ENCODE data around the gene LYPLA2. TPM values are rescaled to one million over a fixed set of nuclear protein-coding genes. Genes with fewer than 3 reads are reported as not detected.

Gene LYPLA2
- total and polyA plus RNA-seq, 2 of the 8 experiments (the other 6 are each of a cell fraction or from before 2014, with no cell fraction given), result 138 to 211 TPM

- DNase-seq (ENCODE audit: low read depth in 1 of 2, low spot score in 2 of 2) (no peak), FAIRE-seq (no peak)
- Histone ChIP-seq H3K56ac (replicated peaks; ENCODE audit: insufficient read length, low read depth, low read length) (no peak overlapping the region), H3K27me3 (replicated peaks in 1 of 4; ENCODE audit: control insufficient read depth in 3 of 4, extremely low read depth in 1 of 4, insufficient read depth in 3 of 4, low read length in 3 of 4) (no peaks in the 10 kb centered on the region), H2AFZ (ENCODE audit: low read length) (no peak overlapping the region), H2BK15ac (ENCODE audit: low read length) (no peak overlapping the region), H3K23ac (ENCODE audit: insufficient read length) (no peak overlapping the region), H3K23me2 (ENCODE audit: low read depth, low read length) (no peaks in the 10 kb centered on the region), H3K79me1 (ENCODE audit: low read depth, low read length) (peaks cover 3% of the 10 kb centered on the region; the same call in 1 of the 2 replicates), H3K4me2 (ENCODE audit: insufficient read depth in 1 of 2, low read depth in 2 of 2, low read length in 2 of 2) (no peak overlapping the region), H3K18ac (ENCODE audit: extremely low read depth, low read length) (no peak overlapping the region), H4K20me1 (replicated peaks in 1 of 2; ENCODE audit: control insufficient read depth in 1 of 2, insufficient read depth in 2 of 2, low read length in 2 of 2) (peaks cover 9 to 21% of the 10 kb centered on the region in 2 experiments), H3K79me2 (ENCODE audit: control insufficient read depth in 1 of 2, insufficient read depth in 2 of 2, low read length in 2 of 2) (peaks cover 3 to 26% of the 10 kb centered on the region in 2 experiments), H2BK20ac (ENCODE audit: low read length) (no peak overlapping the region), H3K4me1 (replicated peaks in 1 of 4; ENCODE audit: control insufficient read depth in 3 of 4, insufficient read depth in 4 of 4, low read length in 3 of 4) (no peaks in the 10 kb centered on the region), H2BK12ac (ENCODE audit: low read depth, low read length) (no peak overlapping the region), H2BK5ac (ENCODE audit: low read depth, low read length) (no peak overlapping the region), H3K4me3 (ENCODE audit: extremely low read depth in 1 of 4, insufficient read depth in 2 of 4, low read depth in 3 of 4, low read length in 4 of 4) (no peak overlapping the region), H4K5ac (ENCODE audit: insufficient read length, low read depth, low read length) (no peak overlapping the region), H2AK5ac (ENCODE audit: low read depth, low read length) (no peak overlapping the region), H3K4ac (replicated peaks; ENCODE audit: insufficient read length, low read depth, low read length) (no peak overlapping the region), H3K14ac (ENCODE audit: insufficient read length) (no peak overlapping the region), H4K91ac (replicated peaks; ENCODE audit: insufficient read length, low read length) (no peak overlapping the region), H2BK120ac (replicated peaks; ENCODE audit: low read depth, low read length) (no peak overlapping the region), H3K9me3 (ENCODE audit: insufficient read depth in 2 of 2, low read depth in 1 of 2, low read length in 1 of 2) (no peaks in the 10 kb centered on the region), H4K8ac (ENCODE audit: extremely low read depth, insufficient read depth, low read length) (no peak overlapping the region), H3K36me3 (ENCODE audit: control insufficient read depth in 2 of 4, insufficient read depth in 4 of 4, low read length in 3 of 4) (peaks cover 35 to 73% (median 64%) of the 10 kb centered on the region in 4 experiments), H3K9ac (replicated peaks in 1 of 4; ENCODE audit: extremely low read depth in 1 of 4, low read depth in 3 of 4, low read length in 3 of 4) (no peak overlapping the region), H3K27ac (ENCODE audit: low read depth, low read length) (no peak overlapping the region)
- ChIA-PET POLR2A (ENCODE audit: partially characterized antibody) (interaction anchor here (1.0 to 1.2 kb wide), 3 partner anchors 10 to 60 kb away, joined by 3 read pairs; partner anchors contain the start of gene RPL11), CTCF (ENCODE audit: partially characterized antibody) (interaction anchor here (0.7 to 1.4 kb wide), 8 partner anchors 8 to 227 kb away, joined by 3 to 5 read pairs (median 4); partner anchors contain the start of gene RPL11)
- WGBS, 2 experiments (ENCODE audit: extremely low coverage in 1 of 2, insufficient coverage in 1 of 2, insufficient read length in 1 of 2, insufficient replicate concordance in 2 of 2, low coverage in 1 of 2, low lambda C conversion rate in 2 of 2, missing lambda C conversion rate in 1 of 2), result 85% methylated on average over 4 of the region's 4 CpGs; no CpG with 5 or more reads in 1 of the 2 experiments
- no peak for TF ChIP-seq SIN3A (conservative IDR thresholded peaks at IDR 0.05 in 1 of 2, IDR thresholded peaks at IDR 0.05 in 1 of 2; ENCODE audit: low read depth in 1 of 2, low read length in 2 of 2)
Observed at GRCh38 chr1:23751815-23752200, 39.1 kb upstream of the LYPLA2 start.

Measured in H1 (cell line).